Kidney epithelial cell (primary cell): ENCODE measurements around the gene MACF1. TPM values are rescaled to one million over a fixed set of nuclear protein-coding genes. Genes with fewer than 3 reads are reported as not detected.

Experiments used
- DNase-seq: peaks from one replicate; pipeline ENCODE4 v3.0.0-alpha.2; 2010; ENCODE audit warnings: low read depth
- H3K27me3 ChIP-seq: 2 replicates; pipeline ENCODE4 v1.6.0; 2011; ENCODE audit warnings: low read length; ENCODE audit not compliant: control insufficient read depth, insufficient read depth
- H3K36me3 ChIP-seq: 2 replicates; pipeline ENCODE4 v1.5.1; 2011; ENCODE audit warnings: low read length; ENCODE audit not compliant: control insufficient read depth, insufficient read depth
- H3K4me3 ChIP-seq: 2 replicates; pipeline ENCODE4 v1.5.1; 2011; ENCODE audit warnings: low read depth, mild to moderate bottlenecking, control low read depth, low read length
- CTCF ChIP-seq: IDR thresholded peaks from 2 replicates; pipeline ENCODE4 v1.5.1; 2011; ENCODE audit warnings: mild to moderate bottlenecking, moderate library complexity, low read length, control low read depth, inconsistent platforms; ENCODE audit not compliant: insufficient read depth, poor library complexity, severe bottlenecking
- total RNA-seq: library from RNA; depleted of rRNA; stranded (reverse); fragments of >200 nt; gene quantifications from 2 replicates; pipeline ENCODE4 v1.2.3, GENCODE V29; 2015

Gene MACF1
- total RNA-seq, 1 donor from 2014 or later = 279 TPM

- Histone ChIP-seq H3K27me3 (no peaks in the 10 kb centered on the region), H3K36me3 (no peaks in the 10 kb centered on the region), H3K4me3 (no peak overlapping the region)
- DNase-seq = no peak
- TF ChIP-seq CTCF = no peak
Observed at GRCh38 chr1:39163469-39163868, 41.0 kb upstream of the MACF1 start.

GRCh38 chr1:39164256-39164655 lies 40.2 kb upstream of the MACF1 start:
- no peak for DNase-seq
- no peak for TF ChIP-seq CTCF
- Histone ChIP-seq H3K4me3 (no peak overlapping the region), H3K36me3 (no peaks in the 10 kb centered on the region), H3K27me3 (no peaks in the 10 kb centered on the region)

GRCh38 chr1:39165049-39165448 lies 39.4 kb upstream of the MACF1 start:
- no peaks in the 10 kb centered on the region for H3K27me3 ChIP-seq
- no peaks in the 10 kb centered on the region for H3K36me3 ChIP-seq
- H3K4me3 ChIP-seq = no peak overlapping the region
- no peak for DNase-seq
- TF ChIP-seq CTCF = no peak

- no peaks in the 10 kb centered on the region for H3K36me3 ChIP-seq
- DNase-seq = no peak
- TF ChIP-seq CTCF = no peak
- H3K27me3 ChIP-seq = no peaks in the 10 kb centered on the region
- H3K4me3 ChIP-seq = no peak overlapping the region
Observed at GRCh38 chr1:39165488-39165887, 39.0 kb upstream of the MACF1 start.

- H3K4me3 ChIP-seq = no peak overlapping the region
- H3K36me3 ChIP-seq = no peaks in the 10 kb centered on the region
- DNase-seq = no peak
- no peak for TF ChIP-seq CTCF
- no peaks in the 10 kb centered on the region for H3K27me3 ChIP-seq
Observed at GRCh38 chr1:39167632-39168209, 36.8 kb upstream of the MACF1 start.
